GM21360 (cell line): ENCODE measurements around the gene MRPL58.

ENCODE experiments used
- ATAC-seq: cut with Tn5 transposase; IDR thresholded peaks from one replicate; pipeline ENCODE4 v1.9.1; 2021; ENCODE audit warnings: mild to moderate bottlenecking, moderate library complexity; ENCODE audit not compliant: unreplicated experiment

The MRPL58 gene

DNA sequence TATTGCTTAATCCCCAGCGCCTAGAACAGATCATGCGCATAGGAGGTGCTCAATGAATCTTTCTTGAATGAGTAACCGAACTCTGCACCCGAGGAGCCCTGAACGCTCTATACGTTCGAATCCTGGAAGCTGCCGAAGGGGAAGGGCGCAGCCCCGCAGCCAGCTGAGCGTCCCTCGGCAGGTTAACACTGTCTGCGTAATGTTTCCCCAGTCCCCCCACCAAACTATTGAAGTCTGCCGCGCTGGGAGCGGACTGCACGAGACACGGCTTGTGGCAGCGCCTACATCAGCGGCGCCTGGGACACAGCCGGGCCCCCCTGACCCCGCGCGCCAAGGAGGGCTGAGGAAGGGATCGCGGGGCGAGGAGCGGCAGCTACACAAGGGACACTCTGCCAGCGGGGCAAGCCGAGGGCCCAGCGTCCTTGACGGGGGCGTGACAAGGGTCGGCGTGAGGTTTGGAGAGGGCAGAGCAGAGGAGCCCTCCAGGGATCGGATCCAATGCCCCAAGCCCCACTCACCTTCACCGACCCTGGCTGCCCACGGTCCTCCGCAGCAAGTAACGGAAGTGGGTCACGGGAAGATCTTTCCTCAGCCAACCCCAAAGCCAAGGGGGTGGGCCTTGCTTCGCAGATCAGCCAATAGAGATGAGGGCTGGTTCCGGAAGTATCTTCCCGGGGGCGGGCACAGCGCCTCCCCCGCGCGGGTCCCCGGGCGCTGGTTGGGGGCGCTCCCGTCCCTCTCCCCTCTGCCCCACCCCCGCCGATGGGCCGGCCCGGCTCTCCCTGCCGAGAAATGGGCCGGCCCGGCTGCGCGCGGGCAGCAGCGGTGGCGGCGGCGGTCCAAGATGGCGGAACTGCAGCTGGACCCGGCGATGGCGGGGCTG, 34.2 kb downstream of the MRPL58 start, which contains the start of the genes ATP5PD and KCTD2:
Gene ATP5PD, minus strand, starts transcription at position 563 of the 883 bp plus-strand sequence. CDS start 4,319 bp downstream, outside the sequence.
Gene KCTD2, plus strand, starts transcription at position 819 of the 883 bp plus-strand sequence. Its CDS starts 26 bp downstream, at position 845.
- ATAC-seq: peak; percentile 94

DNA sequence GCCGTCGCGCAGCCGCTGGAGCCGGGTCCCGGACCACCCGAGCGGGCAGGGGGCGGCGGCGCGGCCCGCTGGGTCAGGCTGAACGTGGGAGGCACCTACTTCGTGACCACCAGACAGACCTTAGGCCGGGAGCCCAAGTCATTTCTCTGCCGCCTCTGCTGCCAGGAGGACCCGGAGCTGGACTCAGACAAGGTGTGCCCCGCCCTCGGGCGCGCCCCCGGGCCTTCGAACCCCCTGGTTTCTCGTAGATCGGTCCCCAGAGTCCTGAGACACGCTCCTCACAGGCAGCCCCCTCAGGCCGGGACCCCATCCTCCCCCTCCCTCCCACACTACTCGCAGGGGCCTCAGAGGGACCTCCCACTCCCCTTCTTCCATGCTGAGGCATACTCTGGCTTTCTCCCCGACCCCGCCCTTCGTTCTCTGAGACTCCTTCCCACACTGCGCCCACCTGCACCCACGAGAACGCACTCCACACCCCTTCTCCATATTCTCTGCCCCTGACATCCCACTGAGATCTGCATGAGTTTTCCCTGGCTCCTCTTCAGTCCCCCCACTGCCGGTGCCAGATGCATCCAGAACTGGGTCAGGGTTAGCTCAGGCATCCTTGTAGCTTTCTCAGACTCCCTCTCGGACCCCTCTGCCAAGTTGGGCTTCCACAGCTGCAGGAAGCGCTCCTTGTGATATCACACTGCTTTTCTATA, 35.1 kb downstream of the MRPL58 start:
- ATAC-seq: peak; percentile 12

DNA sequence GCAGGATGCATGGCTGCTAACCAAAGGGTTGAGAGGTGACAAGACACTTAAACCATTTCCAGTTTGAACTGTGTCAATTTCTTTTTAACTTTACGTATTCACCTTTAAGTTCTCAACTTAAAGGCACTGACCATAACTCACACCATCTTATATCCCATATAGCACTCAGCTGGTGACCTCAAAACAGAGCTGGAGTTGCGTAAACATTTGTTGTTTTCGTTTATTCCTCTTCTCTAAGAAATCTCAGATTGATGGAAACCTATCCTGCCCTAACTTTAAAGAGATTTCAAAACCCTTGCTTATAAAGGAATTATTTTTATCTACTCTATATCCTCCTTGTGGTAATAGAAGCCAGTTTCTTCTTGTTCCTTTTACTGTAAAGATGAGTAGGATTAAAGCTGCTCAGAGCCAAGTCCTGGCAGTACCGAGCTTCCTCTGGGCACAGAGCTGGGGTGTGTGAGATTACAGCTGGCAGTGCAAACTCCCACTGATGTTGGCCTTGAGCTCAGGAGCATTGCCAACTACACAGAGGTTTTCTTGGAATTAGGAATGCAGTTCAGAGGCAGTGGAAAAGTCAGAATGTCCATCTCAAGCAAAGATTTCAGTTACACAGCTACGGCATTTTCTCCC, 35.9 kb downstream of the MRPL58 start:
- no peak for ATAC-seq

DNA sequence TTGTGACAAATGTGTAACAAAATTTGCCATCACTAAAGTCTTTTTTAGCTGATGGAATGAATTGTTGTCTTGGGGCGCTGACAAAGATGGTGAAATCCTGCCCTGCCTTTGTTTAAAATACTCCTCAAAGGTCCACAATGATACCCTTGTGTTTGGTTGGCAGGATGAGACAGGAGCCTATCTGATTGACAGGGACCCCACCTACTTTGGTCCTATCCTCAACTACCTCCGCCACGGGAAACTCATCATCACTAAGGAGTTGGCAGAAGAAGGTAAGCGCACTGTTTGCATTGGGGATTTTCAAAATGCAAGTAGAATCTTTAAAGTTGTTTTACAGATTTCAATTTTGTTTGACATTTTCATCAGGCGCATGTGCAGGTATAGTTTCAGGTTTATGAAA, 36.6 kb downstream of the MRPL58 start:
- no peak for ATAC-seq

DNA sequence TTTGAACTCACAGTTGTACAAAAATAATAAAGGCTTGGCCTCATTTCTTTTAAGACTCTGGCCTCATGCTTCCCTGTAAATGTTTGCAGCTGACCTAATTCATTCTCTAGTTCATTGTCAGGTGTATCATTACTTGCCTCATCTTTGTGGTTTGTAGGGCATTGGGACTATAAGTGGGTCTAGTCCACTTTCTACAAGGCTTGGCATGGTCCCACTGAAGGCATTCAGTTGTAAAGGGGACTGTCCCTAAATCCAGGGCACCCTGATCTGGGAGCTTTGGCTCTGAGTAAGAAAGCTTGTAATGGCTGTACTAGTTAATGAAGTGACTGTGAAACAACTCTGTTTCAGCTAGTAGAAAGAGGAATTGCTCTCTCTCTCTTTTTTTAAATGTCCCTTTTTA, 37.2 kb downstream of the MRPL58 start:
- no peak for ATAC-seq

DNA sequence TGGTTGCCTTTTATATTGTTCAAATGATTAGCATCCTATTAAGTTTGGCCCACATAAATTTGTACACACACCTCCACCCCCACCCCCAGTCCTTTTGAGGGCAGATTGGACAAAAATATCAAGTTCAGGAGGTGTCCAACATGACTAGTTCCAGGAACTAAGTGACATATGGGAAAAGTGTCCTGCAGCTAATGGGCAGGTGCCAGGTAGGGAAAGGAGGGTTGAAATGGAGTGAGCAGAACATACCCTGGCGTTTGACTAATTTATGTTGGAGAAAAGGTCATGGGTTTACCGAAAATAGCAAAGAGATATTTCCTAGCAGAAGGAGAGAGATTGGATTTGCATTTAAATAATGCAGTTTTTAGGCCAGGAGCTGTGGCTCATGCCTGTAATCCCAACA, 39.5 kb downstream of the MRPL58 start:
- no peak for ATAC-seq

DNA sequence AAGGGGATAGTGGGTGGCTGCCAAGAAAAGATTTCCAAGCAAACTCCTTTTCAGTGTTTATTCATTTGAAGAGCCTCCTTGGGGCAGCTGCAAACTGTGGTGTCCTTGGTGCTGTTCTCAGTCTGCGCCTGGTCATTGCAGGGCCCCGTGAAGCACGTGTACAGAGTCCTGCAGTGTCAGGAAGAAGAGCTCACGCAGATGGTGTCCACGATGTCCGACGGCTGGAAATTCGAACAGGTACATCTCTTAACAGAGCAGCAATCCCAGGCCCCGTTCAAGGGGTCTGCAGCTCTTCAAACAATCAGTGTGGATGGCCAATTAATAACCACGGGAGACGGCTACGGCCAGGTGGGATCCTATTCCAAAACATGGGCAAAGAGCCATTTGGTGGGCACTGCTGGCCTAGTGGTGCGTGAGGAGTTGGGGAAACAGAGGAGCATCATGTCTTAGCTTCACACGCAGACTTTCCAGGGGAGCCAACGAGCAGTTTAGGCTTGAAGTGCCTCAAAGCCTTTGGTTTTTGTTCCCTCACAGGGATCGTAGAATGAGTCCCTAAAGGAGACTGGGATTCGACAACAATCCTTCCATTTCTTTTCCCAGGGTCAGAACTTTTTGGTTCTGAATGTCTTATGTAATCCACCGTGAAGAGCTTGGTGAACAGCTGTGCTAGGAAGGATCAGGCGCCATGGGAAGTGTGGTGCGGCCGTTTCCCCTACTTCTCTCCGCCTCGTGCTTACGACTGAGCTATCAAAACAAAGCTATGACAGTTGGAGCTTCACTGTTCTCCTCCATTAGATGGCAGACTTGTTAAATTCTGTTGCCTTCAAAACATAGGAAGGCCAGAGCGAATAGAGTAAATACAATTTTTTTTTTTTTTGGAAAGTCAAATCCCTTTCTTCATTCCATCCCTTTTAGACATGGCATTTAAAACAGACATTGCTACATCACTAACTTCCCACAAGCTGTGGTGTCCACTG, 47.2 kb downstream of the MRPL58 start:
- ATAC-seq: no peak

DNA sequence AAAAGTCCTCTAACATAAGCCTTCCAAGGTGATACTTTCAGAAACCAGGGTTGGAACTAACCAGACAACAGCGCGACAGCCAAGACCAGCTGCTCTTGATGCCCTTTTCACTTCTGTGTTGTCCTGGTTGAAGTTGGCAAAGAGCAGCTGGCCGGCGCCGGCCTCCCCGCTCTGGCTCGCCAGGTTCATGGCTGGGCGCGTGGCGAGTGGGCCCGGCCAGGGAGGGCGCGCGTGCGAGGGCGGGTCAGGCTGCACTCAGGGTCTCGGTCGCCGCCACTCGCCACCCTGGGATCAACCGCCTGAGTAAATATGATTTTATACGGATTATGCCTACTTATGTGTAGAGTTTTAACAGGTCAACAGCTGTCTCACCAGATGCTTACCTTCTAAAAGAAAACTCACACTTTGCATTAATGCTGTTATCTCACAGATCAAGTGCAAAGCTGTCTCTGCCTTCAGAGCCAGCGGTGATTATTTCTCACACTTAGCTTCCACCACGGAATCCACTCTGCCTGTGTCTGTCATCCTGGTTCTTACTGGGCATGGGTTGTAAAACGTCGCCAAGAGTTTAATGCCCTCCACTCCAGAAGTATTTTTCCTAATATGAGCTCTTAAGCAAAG, 48.1 kb downstream of the MRPL58 start:
- no peak for ATAC-seq

DNA sequence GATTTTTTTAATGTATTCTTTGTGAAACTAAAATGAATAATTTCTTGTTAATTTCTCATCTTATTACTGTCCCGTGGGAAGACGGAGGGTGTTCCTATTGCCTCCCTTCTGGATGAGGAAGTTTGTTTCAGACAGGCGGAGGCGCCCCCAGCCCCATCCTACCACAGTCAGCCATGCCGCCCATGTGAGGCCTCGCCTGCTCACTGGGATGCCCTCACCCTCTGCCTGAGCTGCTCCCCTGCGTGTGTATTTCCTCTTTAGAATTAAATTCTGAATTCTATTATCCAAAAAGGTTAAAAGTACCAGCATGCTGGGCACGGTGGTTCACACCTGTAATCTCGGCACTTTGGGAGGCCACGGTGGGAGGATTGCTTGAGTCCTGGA, 48.6 kb downstream of the MRPL58 start:
- ATAC-seq: no peak

DNA sequence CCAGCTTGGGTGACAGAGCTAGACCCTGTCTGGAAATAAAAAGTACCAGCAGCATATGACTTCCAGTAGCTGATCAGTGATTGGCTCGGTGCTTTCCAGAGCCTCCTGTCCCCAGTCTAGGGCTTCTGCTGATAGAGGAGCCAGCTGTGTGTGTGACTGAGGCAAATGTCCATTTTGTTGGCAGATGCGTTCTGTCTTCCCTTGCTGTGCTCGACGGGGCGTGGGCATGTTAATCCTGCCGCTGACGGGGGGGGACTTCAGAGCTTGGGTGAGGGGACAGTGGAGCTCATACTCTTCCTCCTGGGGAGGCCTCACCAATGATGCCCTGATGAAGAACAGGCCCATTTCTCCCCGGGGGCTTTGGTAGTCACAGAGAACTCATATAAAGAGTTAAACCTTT, 49.1 kb downstream of the MRPL58 start:
- ATAC-seq: no peak

DNA sequence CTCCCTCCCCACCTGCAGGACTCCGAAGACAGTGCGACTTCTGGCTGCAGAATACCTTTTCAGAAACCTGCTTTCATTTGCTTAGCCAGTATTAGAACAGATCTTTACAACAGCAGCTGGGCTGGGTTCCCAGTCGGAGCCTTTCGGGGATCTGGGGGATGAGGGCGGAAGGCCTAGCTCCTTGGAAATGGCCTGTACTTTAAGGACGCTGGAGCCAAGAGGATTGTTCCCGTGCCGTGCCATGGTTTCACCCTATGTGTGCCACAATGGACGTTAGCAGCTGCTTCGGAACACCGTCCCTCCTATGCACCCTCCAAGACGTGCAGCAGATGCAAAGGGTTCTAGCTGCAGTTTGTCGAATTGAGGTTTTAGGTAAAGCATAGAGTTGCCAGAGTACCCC, 50.7 kb downstream of the MRPL58 start:
- no peak for ATAC-seq

DNA sequence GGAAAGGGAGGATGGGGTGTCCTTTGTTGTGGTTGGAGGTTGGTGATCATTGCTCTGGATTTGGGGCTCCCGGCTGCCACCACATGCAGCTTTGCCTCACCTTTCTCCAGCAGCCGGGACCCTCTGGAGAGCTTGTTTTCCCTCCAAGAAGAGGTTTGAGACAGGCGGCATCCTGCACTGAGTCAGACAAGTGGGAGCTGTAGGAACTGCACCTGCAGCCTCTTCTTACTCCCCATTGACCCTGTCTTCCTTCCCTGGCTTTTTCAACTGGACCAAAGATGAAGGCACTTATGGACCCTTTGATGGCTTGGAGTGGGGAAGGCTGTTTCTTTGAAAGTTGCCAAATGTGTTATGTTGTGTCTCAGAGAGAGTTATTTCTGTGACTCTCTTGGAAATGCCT, 51.2 kb downstream of the MRPL58 start:
- no peak for ATAC-seq

DNA sequence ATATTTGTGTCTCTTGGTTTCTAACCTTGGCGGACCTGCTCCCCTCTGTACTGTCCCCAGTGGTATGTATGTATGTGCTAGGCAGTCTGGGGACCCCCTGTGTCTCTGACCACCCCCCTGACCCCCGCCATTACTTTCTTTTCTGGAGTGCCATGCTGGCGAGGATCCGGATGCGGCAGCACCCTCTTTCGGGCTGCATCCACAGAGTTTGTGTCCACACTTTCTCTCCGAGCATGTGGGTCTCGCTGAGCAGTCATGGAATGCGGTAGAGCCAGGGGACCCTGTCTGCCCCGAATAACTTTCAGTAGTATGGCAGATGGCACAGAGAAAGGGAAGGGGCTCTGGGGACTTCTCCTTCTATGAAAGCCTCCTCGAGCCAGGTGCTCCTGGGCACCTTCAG, 51.6 kb downstream of the MRPL58 start:
- no peak for ATAC-seq

DNA sequence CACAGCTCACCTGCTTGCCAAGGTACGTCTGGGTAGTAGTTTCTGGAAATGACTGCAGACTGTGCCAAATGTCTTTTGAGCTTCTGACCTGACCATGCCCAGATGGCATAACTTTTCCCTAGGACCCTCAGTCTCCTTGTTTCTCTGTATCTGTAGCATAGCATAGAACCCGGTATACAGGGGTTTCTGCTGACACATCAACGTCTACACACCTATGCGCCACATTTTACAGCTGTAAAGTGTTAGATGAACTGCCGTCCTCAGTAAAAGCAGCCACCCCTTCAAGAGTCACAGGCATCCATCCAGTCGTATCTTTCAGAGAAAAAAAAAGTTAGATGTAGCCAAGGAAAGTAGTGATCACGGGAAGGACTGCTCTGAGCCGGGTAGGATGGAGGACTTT, 52.0 kb downstream of the MRPL58 start:
- ATAC-seq: no peak

DNA sequence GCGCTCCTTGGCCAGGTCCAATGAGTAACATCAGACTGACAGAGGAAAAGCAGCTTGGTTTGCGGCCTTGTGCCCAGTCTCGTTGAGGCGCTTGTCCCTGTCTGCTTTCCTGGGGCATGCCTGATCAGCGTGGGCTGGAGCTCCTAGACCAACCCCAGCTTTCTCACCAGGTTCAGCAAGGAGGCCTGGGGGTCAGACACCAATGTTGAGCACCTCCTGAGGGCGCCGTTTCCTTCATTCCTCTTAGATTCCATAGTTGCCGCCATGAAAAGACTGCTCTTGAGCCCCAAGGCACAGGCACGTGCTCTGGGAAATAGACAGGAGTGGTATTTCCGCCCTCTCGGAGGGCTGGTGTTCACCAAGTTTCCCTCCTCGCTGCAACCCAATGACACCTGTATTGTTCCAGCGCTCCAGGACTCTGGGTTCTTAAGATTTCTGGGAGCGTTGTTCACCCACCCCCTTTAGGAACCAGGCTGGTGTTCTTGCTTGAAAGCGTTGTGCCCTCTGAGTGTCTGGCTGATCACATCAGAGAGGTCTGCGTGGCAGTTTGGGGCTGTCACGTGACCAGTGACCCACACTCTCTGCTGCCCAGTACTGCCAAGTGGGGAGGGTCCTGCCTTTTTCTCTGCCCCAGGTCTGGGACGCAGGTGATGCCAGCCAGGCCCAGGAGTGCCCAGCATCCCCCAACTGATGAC, 52.5 kb downstream of the MRPL58 start:
- no peak for ATAC-seq

DNA sequence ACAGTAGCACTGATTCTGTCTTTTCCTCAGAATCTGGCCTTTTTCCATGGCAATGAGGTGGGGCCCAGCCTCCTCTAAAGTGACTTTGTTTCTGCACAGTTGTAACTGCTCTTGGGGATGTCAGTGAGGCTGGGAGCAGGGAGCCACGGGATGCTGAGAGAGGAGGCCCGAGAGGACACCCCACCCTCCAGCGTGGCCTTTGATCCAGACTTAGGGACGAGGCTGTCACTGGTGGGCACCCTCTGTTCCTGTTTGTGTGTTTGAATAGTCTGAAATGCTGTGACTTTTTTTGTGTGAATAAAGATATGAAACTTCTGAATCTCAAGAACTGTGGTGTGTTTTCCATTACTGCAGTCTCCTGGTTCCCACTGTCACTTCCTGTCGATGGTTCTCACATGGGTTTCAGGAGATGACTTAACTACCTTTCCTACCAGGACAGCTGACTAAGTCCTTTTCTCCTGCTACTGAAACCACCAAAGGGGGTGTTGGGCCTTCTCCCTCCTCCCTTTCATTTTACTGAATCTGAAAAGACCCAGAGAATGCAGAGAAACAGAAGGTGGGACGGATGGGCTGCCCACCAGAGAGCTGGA, 53.2 kb downstream of the MRPL58 start:
- no peak for ATAC-seq

DNA sequence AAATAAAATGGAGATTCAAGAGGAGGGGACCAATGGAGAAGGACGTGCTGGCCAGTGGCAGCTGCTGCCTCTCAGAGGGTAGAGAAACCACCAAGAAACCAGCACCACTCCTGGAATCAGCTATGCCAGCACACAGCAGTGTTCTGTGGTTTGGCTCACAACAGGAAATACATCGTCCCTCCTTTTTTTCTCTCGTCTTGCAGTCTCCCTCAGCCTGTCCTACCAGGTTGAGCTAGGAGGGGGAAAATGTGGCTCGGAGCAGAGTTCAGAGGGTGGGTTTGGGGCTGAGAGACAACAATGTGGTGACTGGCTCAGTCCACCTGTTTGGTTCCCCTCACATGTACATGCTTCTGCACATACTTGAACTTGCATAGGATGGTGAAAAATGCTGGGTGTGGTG, 55.4 kb downstream of the MRPL58 start:
- no peak for ATAC-seq

DNA sequence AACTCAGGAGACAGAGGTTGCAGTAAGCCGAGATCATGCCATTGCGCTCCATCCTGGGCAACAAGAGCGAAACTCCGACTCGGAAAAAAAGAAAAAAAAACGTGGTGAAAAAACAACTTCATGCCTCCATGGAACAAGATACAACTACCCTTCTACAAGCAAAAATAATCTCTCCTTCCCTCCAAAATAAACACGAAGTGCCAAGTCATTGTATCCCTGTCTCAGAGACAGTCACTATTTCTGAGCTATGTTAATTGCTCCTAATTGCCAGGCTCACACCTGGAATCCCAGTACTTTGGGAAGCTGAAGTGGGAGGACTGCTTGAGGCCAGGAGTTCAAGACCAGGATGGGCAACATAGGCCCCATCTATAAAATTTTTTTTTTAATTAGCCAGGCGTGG, 56.3 kb downstream of the MRPL58 start:
- ATAC-seq: no peak

DNA sequence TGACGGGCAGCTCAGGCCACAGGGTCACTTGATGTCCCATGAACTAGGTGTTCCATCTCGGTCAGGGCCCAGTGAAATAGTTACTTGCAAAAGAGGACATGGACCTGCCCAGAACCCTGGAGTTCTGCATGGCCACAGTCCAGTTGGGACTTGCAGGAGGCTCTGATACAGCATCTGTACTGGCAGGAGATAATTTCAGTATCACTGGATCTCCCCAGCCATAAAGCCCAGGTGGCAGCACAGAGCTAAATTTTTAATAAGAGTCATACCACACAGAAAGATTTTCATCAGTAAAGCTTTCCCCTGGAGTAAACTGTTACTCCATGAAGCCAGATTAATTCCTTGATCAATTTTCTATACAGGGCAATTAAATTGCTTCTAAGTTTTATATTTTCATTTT, 57.3 kb downstream of the MRPL58 start:
- no peak for ATAC-seq
